Body of pancreas (tissue), 4 donors: ENCODE results near the gene KCNMB1. TPM values are rescaled to one million over a fixed set of nuclear protein-coding genes. Genes with fewer than 3 reads are reported as not detected.
A peak's percentile ranks its signal among the peaks of the same experiment; 100 is the strongest.

Experiments used
- ATAC-seq: fragments of 150-250 bp; one replicate; pipeline ENCODE4 v1.9.1; 2016
- DNase-seq, 4 donors: peaks; one replicate each; pipeline ENCODE4 v3.0.0-alpha.2; 2019
- H3K27ac ChIP-seq, 4 donors: fragments of 200-600 bp; sonication (generic); 1 replicate in 3 of 4; 2 replicates in 1 of 4; pipeline versions ENCODE4 v1.5.1 to v1.6.1; 2016 to 2019; ENCODE audit warnings: mild to moderate bottlenecking in 1 of 4, mixed read lengths in 1 of 4, moderate library complexity in 1 of 4
- H3K27me3 ChIP-seq, 2 donors: fragments of 200-600 bp; sonication (generic); one replicate each; pipeline ENCODE4 v1.6.0; 2016; ENCODE audit warnings: mild to moderate bottlenecking in 1 of 2
- H3K36me3 ChIP-seq, 2 donors: fragments of 200-600 bp; sonication (generic); replicated peaks in 1 of 2; 2 replicates each; pipeline ENCODE4 v1.5.1; 2016; ENCODE audit warnings: low read depth in 2 of 2; ENCODE audit not compliant: insufficient read depth in 1 of 2
- H3K4me1 ChIP-seq: fragments of 200-600 bp; sonication (generic); one replicate; pipeline ENCODE4 v1.6.0; 2016
- H3K4me3 ChIP-seq, 2 donors: fragments of 200-600 bp; sonication (generic); 1 replicate in 1 of 2; 2 replicates in 1 of 2; pipeline ENCODE4 v1.5.1; 2016 to 2019
- H3K9me3 ChIP-seq, 3 donors: fragments of 200-600 bp; sonication (generic); 1 replicate in 2 of 3; 2 replicates in 1 of 3; pipeline ENCODE4 v1.5.1; 2016
- CTCF ChIP-seq, 7 experiments: fragments of 450-650 bp in 4 of 7; fragments of 200-600 bp in 3 of 7; sonication (generic) in 3 of 7; IDR thresholded peaks; one replicate each; pipeline ENCODE4 v1.5.1; 2016 to 2019; ENCODE audit warnings: antibody characterized with exemption in 7 of 7
- POLR2A ChIP-seq, 3 donors: fragments of 450-650 bp; IDR thresholded peaks; one replicate each; pipeline ENCODE4 v1.6.1; 2016; ENCODE audit warnings: antibody characterized with exemption in 3 of 3, mild to moderate bottlenecking in 2 of 3
- WGBS, 2 donors: methylation state at CpG; one replicate each; pipeline ENCODE4 v1.1.5; 2017; 5-methylcytosine and 5-hydroxymethylcytosine counted together
- intact Hi-C: fragments of 100-400 bp; cut with DNase I; formaldehyde crosslinking; loops from one replicate; pipeline ENCODE4 v1.15.1; 2023
- total RNA-seq, 2 donors: library from RNA; depleted of rRNA; stranded (reverse); fragments of >200 nt; gene quantifications; one replicate each; pipeline ENCODE4 v1.1.0, GENCODE V29; 2016

KCNMB1 gene
- total RNA-seq, 2 donors from 2014 or later = 0.99 TPM; not detected in 1

DNA sequence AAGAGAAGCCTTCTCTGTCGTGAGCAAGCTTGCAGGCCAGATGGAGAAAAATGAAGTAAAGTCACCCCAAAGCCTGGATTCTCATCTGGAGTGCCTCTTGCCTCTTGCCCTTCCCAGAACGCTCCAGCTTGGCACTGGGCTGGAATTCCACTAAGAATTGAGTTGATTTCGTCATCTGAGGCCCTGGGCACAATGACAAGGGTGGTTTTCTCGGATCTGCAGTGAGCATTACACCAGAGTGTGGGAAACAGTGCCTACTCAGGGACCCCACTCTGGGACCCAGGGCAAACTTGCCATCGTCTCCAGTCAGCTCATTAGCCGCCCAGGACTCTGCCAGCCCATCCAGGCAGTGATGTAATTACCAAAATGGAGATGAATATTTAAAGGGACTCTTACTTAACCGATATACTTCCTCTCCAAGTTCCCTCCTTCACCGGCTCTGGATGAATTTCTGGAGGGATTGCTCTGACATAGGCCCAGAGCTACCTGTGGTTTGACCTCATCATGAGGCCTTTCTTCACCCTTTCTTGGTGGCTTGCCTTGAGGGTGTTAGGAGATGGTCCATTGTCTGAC lies 46.9 kb downstream of the KCNMB1 start:
- TF ChIP-seq POLR2A (IDR thresholded peaks at IDR 0.05) = no peak
- DNase-seq (no peak), ATAC-seq (no peak)
- intact Hi-C loops = no loop called here
- Histone ChIP-seq H3K27me3 (no peaks in the 10 kb centered on the region), H3K27ac (no peak overlapping the region), H3K4me3 (no peak overlapping the region), H3K9me3 (no peaks in the 10 kb centered on the region), H3K36me3 (no peaks in the 10 kb centered on the region), H3K4me1 (no peaks in the 10 kb centered on the region)
- 68 to 81% methylated on average over 7 to 8 of the region's 8 CpGs for WGBS, 2 donors

DNA sequence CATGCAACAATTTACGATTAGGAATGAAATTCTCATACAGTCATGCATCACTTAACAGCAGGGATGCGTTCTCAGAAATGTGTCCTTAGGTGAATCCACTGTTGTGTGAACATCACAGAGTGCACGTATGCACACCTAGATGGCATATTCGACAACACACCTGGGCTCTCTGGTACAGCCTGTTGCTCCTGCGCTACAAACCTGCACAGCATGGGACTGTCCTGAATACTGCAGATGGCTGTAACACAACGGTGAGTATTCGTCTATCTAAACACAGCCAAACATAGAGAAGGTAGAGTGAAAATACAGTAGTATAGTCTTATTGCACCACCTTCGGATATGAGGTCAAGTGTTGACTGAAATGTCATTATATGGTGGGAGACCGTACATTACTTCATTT lies 47.6 kb downstream of the KCNMB1 start:
- Histone ChIP-seq H3K27ac (no peak overlapping the region), H3K9me3 (no peaks in the 10 kb centered on the region), H3K4me1 (no peaks in the 10 kb centered on the region), H3K36me3 (no peaks in the 10 kb centered on the region), H3K27me3 (no peaks in the 10 kb centered on the region), H3K4me3 (no peak overlapping the region)
- intact Hi-C loops = no loop called here
- WGBS, 2 donors = 71 to 72% methylated on average over 9 of the region's 9 CpGs
- ATAC-seq (no peak), DNase-seq (no peak)
- TF ChIP-seq POLR2A (IDR thresholded peaks at IDR 0.05) (no peak), CTCF (IDR thresholded peaks at IDR 0.05) (no peak)

DNA sequence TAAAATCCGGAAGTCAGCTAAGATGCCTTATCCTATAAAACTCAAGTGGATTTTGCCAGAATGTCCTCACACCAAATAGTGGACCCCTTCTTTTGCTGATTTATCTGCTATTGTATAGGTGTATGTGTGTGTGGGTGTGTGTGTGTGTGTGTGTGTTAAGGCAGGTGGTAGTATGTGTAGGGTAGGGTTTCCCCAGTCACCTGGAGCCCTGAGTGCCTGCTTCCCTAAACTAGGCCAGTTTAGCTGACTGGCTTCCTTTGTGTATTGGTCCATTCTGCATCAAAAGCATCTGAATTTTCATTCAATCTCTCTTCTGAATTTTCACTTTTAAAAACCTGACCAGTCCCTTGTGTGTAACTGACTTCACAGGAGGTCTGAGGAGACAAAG lies 49.4 kb downstream of the KCNMB1 start:
- intact Hi-C loops = no loop called here
- DNase-seq (no peak), ATAC-seq (no peak)
- TF ChIP-seq POLR2A (IDR thresholded peaks at IDR 0.05) (no peak), CTCF (IDR thresholded peaks at IDR 0.05) (no peak)
- Histone ChIP-seq H3K9me3 (no peaks in the 10 kb centered on the region), H3K36me3 (no peaks in the 10 kb centered on the region), H3K27ac (no peak overlapping the region), H3K27me3 (no peaks in the 10 kb centered on the region), H3K4me1 (no peaks in the 10 kb centered on the region), H3K4me3 (no peak overlapping the region)
- WGBS, 2 donors = 83 to 86% methylated on average over 1 of the region's 1 CpG

DNA sequence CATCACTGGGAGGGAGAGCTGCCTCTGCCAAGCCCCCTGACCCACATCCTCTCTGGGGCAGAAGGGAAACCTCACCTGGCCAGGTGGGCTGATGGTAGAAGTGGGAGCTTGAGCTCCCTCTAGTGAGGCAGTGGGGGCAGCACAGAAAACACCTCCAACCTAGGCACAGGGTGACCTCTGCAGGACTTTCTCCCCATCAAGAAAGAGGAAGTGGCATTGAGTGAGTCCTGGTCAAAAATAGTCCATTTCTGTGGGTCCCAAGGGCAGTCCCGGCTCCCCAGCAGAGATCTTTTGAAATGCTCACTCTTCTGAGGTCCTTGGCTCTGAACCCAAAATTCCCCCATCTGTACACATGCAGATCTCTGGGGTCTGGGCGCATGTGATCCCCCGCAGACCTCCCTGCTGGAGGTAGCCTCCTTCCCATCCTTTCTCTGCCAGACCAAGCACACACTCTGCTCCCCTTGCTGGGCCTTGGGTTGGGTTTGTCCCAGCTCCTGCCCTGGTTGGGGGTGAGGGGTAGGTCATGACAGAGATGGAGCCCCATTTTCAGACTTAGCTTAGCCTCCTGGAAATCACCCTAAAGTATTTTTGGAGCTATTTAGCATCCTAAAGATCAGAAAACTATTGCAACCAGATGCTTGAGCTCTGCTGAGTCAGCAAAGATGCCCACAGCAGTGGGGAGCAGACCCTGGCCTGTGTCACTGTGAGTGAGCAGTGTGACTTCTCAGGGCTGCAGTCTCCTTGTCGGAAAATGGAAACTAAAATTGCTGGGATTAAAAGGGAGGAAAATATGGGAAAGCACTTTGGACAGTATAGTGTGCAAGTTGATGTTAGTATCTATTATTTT lies 50.0 kb downstream of the KCNMB1 start:
- Histone ChIP-seq H3K36me3 (no peaks in the 10 kb centered on the region), H3K4me1 (no peaks in the 10 kb centered on the region), H3K27ac (no peak overlapping the region), H3K27me3 (no peaks in the 10 kb centered on the region), H3K9me3 (no peaks in the 10 kb centered on the region), H3K4me3 (no peak overlapping the region)
- DNase-seq (no peak), ATAC-seq (no peak)
- intact Hi-C loops = no loop called here
- TF ChIP-seq POLR2A (IDR thresholded peaks at IDR 0.05) (no peak), CTCF (IDR thresholded peaks at IDR 0.05) (peak in 2 of 7 experiments; percentile 10 to 36)
- 56 to 61% methylated on average over 4 of the region's 4 CpGs for WGBS, 2 donors

GRCh38 chr5:170338291-170338690 lies 50.9 kb downstream of the KCNMB1 start:
- Histone ChIP-seq H3K9me3 (no peaks in the 10 kb centered on the region), H3K4me1 (no peaks in the 10 kb centered on the region), H3K27ac (no peak overlapping the region), H3K27me3 (no peaks in the 10 kb centered on the region), H3K36me3 (no peaks in the 10 kb centered on the region), H3K4me3 (no peak overlapping the region)
- DNase-seq = no peak
- intact Hi-C loops = no loop called here
- ATAC-seq = no peak
- 55 to 62% methylated on average over 4 of the region's 4 CpGs for WGBS, 2 donors
- no peak for TF ChIP-seq POLR2A (IDR thresholded peaks at IDR 0.05)
- no peak for TF ChIP-seq CTCF (IDR thresholded peaks at IDR 0.05)
